Testis (tissue), 2 donors: Measurements from ENCODE around the gene FCER1G.

Source experiments
- CTCF ChIP-seq, 3 experiments: fragments of 450-650 bp in 2 of 3; fragments of 200-600 bp in 1 of 3; sonication (generic) in 1 of 3; IDR thresholded peaks; one replicate each; pipeline ENCODE4 v1.5.1; 2016 to 2019; ENCODE audit warnings: antibody characterized with exemption in 3 of 3, mild to moderate bottlenecking in 2 of 3, moderate library complexity in 1 of 3
- POLR2A ChIP-seq: fragments of 450-650 bp; IDR thresholded peaks from one replicate; pipeline ENCODE4 v1.6.1; 2017; ENCODE audit warnings: antibody characterized with exemption, mild to moderate bottlenecking, moderate library complexity

DNA sequence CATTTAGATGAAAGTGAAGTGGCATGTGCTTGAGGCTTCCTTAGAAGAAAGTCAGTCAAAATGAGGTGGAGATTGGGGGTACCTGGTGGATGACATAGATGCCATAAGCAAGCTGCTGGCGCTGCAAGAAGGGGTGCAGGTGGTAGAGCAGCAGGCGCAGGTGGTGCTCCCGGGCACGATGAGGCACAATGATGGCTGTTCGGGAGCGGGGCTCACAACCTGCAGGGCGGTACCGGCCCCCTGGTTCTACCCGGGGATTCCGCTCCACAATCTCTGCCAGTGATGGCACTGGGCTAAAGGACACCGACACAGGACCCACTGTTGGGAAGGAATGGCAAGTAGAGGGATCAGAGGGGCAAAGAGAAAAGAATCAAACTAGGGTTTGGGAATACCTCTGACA lies 40.2 kb upstream of the FCER1G start:
- TF ChIP-seq CTCF (IDR thresholded peaks at IDR 0.05) = no peak
- TF ChIP-seq POLR2A = no peak
